ENCODE measurements around the gene CACNA1C. TPM values are rescaled to one million over a fixed set of nuclear protein-coding genes. Genes with fewer than 3 reads are reported as not detected.

CACNA1C gene
- polyA plus RNA-seq, 1 donor from 2014 or later: 0.06 TPM

DNA sequence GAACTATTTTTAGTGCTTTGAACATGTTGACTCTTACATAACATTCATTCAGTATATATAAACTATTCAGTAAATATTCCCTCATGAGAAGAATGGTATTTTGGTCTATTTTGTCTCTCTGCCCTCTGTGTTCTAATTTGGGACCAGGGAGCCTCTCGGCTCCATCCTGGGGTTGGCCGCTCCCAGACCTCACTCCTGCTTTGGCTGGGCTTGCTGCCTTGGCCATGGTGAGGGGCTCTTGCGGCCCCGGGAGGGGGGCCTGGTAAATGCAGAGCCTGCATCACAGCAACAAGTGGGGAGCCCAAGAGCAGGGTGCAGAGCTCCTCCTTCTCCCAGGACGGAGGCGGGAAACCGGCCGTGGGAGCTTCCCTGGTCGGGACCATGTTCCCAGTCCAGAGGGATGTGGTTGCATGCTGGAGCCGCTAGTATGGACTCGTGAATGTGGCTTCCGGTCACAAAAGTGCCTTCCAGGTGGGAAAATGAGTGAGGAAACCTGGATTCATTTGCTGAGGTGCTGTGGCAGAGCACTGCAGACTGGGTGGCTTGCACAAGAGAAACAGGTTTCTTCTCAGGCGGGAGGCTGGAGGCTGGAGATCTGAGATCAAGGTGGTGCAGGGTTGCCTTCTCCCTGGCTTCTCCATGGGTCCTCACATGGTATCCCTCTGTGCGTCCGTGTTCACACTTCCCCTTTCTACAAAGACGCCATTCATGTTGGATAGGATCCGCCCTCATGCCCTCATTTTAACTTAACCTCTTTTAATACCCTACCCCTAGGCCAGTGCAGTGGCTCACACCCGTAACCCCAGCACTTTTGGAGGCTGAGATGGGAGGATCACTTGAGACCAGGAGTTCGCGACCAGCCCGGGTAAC is 250.2 kb downstream of the CACNA1C start:
- H3K4me1 Mint-ChIP-seq: peaks cover 0 to 6% (median 0%) of the 10 kb centered on the region in 3 donors
- H3K4me3 Mint-ChIP-seq: no peak overlapping the region
- H3K27ac Mint-ChIP-seq: no peak overlapping the region
- no peaks in the 10 kb centered on the region for H3K36me3 Mint-ChIP-seq
- no peaks in the 10 kb centered on the region for H3K9me3 Mint-ChIP-seq
- H3K27me3 Mint-ChIP-seq: peaks cover 1% of the 10 kb centered on the region

GRCh38 chr12:2304223-2304622 is 251.4 kb downstream of the CACNA1C start:
- Mint-ChIP-seq H3K36me3 (no peaks in the 10 kb centered on the region), H3K9me3 (peaks cover 0 to 9% (median 0%) of the 10 kb centered on the region in 3 donors), H3K4me1 (no peaks in the 10 kb centered on the region), H3K4me3 (no peak overlapping the region), H3K27ac (no peak overlapping the region), H3K27me3 (no peaks in the 10 kb centered on the region)

DNA sequence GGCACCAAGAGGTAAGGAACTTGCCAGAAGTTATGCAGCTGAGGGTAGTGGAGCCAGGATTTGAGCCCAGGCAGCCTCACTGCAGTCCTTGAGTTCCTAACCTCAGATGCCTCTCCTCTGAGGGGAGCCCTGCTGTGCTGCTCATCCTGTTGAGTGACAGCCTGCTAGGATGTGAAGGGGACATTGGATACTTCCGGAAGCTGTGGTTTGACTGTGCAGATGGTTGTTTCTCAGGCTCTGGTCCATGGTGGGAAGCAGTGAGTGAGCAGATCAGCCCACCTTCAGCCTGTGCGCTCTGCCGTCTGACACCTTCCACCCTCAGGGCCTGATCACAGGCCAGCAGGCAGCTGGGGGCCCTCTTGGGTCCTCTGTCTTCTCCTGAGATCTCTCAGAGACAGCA is 253.2 kb downstream of the CACNA1C start:
- H3K4me1 Mint-ChIP-seq: no peaks in the 10 kb centered on the region
- H3K27ac Mint-ChIP-seq: no peak overlapping the region
- H3K27me3 Mint-ChIP-seq: no peaks in the 10 kb centered on the region
- peaks cover 0 to 9% (median 0%) of the 10 kb centered on the region in 3 donors for H3K9me3 Mint-ChIP-seq
- H3K36me3 Mint-ChIP-seq: no peaks in the 10 kb centered on the region
- no peak overlapping the region for H3K4me3 Mint-ChIP-seq

GRCh38 chr12:2306735-2307134 is 253.9 kb downstream of the CACNA1C start:
- H3K9me3 Mint-ChIP-seq: peaks cover 0 to 9% (median 0%) of the 10 kb centered on the region in 3 donors
- no peaks in the 10 kb centered on the region for H3K36me3 Mint-ChIP-seq
- no peak overlapping the region for H3K4me3 Mint-ChIP-seq
- H3K27ac Mint-ChIP-seq: no peak overlapping the region
- H3K27me3 Mint-ChIP-seq: no peaks in the 10 kb centered on the region
- no peaks in the 10 kb centered on the region for H3K4me1 Mint-ChIP-seq

DNA sequence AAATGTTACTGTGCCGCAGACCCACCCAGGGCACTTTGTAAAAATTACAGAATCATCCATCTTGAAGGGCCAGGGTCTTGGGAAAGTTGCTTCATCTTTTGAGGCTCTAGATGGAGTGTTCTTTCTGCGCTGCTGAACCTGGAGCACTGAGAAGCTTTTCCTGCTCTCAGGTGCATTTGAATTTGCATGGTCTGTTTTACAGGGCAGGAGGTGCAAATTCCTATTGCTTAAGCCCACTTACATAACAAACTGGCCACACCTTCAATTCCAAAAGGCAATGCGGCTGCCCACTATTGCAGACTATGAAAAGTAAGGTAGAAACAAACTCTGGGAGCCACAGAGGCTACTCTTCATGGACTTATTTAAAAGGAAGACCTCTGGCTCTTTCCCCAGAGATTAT is 254.8 kb downstream of the CACNA1C start:
- Mint-ChIP-seq H3K27me3 (peaks cover 3% of the 10 kb centered on the region), H3K4me3 (no peak overlapping the region), H3K27ac (no peak overlapping the region), H3K4me1 (no peaks in the 10 kb centered on the region), H3K9me3 (peaks cover 0 to 9% (median 0%) of the 10 kb centered on the region in 3 donors), H3K36me3 (no peaks in the 10 kb centered on the region)

- peaks cover 0 to 12% (median 2%) of the 10 kb centered on the region in 3 donors for H3K9me3 Mint-ChIP-seq
- no peak overlapping the region for H3K27ac Mint-ChIP-seq
- no peak overlapping the region for H3K4me3 Mint-ChIP-seq
- H3K4me1 Mint-ChIP-seq: no peaks in the 10 kb centered on the region
- peaks cover 2% of the 10 kb centered on the region for H3K36me3 Mint-ChIP-seq
- H3K27me3 Mint-ChIP-seq: peaks cover 4% of the 10 kb centered on the region
Measured at GRCh38 chr12:2309647-2310046, 256.9 kb downstream of the CACNA1C start.

DNA sequence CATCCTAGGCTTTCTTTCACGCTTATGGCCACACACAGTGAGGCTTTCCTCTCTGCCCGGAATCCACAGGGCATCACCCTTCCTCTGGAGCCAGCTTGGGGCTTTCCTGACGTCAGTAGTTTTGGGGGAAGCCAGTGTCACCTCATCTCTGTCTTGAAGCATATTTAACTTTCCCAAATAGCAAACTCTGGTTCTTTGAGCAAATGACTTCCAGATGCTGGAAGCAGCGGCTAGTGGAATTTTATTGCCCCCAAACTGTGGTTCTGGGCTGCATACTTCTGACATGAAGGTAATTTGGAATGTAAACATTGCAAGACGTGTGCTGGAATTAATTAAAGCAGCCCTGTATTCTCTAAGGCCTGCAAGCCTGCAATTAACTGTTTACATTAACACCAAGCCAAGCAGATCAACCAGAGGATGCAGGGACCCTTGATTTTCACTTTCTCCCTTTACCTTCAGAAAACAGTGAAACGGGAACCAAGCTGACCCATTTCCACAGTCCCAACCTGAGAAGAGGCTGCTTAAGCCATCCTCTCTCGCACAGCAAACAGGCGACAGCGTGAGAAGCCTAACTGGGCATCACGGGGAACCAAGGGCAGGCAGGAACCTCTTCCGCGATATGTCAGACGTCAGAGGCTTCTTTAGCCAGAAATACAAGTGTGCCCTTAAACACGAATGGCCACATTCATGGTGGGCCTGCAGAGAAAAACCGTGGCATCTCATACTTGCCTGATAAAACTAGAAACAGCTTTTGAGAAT is 258.4 kb downstream of the CACNA1C start:
- Mint-ChIP-seq H3K27ac (no peak overlapping the region), H3K9me3 (peaks cover 0 to 13% (median 2%) of the 10 kb centered on the region in 3 donors), H3K4me1 (no peaks in the 10 kb centered on the region), H3K36me3 (peaks cover 2% of the 10 kb centered on the region), H3K4me3 (no peak overlapping the region), H3K27me3 (peaks cover 4% of the 10 kb centered on the region)

- Mint-ChIP-seq H3K27me3 (peaks cover 6% of the 10 kb centered on the region), H3K9me3 (peaks cover 0 to 13% (median 2%) of the 10 kb centered on the region in 3 donors), H3K4me3 (no peak overlapping the region), H3K27ac (no peak overlapping the region), H3K4me1 (no peaks in the 10 kb centered on the region), H3K36me3 (peaks cover 2% of the 10 kb centered on the region)
Measured at GRCh38 chr12:2312175-2312574, 259.4 kb downstream of the CACNA1C start.

- Mint-ChIP-seq H3K27me3 (peaks cover 8% of the 10 kb centered on the region), H3K36me3 (peaks cover 2% of the 10 kb centered on the region), H3K4me3 (no peak overlapping the region), H3K27ac (no peak overlapping the region), H3K4me1 (no peaks in the 10 kb centered on the region), H3K9me3 (peaks cover 0 to 13% (median 2%) of the 10 kb centered on the region in 3 donors)
Measured at GRCh38 chr12:2312770-2313169, 260.0 kb downstream of the CACNA1C start.

DNA sequence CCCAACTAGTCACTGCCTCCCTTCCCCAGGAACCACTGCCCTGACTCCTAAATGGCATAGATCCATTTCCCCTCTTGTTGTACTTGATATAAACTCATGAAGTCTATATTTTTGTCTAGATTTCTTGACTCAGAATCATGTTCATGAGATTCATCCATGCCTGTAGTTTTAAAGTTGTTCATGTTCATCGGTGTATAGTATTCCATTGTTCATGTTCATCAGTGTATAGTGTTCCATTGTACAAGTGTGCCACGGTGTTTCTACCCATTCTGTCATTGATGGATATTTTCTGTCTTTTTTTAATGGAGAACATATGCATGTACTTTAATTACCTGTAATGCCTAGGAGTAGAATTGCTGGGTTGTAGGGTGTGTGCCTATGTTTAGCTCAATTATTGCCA is 261.7 kb downstream of the CACNA1C start:
- Mint-ChIP-seq H3K27ac (no peak overlapping the region), H3K4me3 (no peak overlapping the region), H3K9me3 (peaks cover 0 to 4% (median 2%) of the 10 kb centered on the region in 3 donors), H3K4me1 (no peaks in the 10 kb centered on the region), H3K36me3 (peaks cover 2% of the 10 kb centered on the region), H3K27me3 (peaks cover 11% of the 10 kb centered on the region)

DNA sequence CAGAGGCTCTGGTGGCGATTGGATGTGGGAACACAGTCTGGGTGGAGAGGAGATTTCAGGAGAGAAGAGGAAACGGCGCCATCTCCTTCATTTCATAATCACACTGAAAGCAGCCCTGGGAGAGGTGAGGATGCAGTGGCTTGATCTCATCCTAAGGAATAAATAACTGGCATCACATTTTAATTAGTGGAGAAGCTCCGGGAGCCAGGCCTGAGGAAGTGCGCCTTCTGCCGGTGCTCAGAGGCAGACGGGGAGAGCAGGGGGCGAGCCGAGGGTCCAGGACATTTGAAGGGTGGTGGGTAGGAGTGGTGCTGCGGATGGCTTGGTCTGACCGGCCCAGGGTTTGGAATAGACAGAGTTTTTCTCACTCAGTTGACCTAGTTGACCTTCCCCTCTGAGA is 265.0 kb downstream of the CACNA1C start:
- H3K4me3 Mint-ChIP-seq: no peak overlapping the region
- H3K27me3 Mint-ChIP-seq: peaks cover 17% of the 10 kb centered on the region
- peaks cover 2% of the 10 kb centered on the region for H3K36me3 Mint-ChIP-seq
- no peaks in the 10 kb centered on the region for H3K4me1 Mint-ChIP-seq
- H3K9me3 Mint-ChIP-seq: peaks cover 0 to 4% (median 2%) of the 10 kb centered on the region in 3 donors
- peak overlapping the region in 1 of 3 donors; percentile 35 for H3K27ac Mint-ChIP-seq

- Mint-ChIP-seq H3K27ac (no peak overlapping the region), H3K4me3 (no peak overlapping the region), H3K27me3 (peaks cover 20% of the 10 kb centered on the region), H3K4me1 (peaks cover 0 to 2% (median 0%) of the 10 kb centered on the region in 3 donors), H3K36me3 (peaks cover 2% of the 10 kb centered on the region), H3K9me3 (peaks cover 0 to 4% (median 2%) of the 10 kb centered on the region in 3 donors)
Measured at GRCh38 chr12:2318286-2318685, 265.5 kb downstream of the CACNA1C start.

- no peak overlapping the region for H3K27ac Mint-ChIP-seq
Measured at GRCh38 chr12:2319136-2319535, 266.3 kb downstream of the CACNA1C start.

GRCh38 chr12:2319737-2320506 is 267.1 kb downstream of the CACNA1C start:
- H3K27me3 Mint-ChIP-seq: peaks cover 25% of the 10 kb centered on the region
- H3K9me3 Mint-ChIP-seq: no peaks in the 10 kb centered on the region
- no peaks in the 10 kb centered on the region for H3K36me3 Mint-ChIP-seq
- H3K27ac Mint-ChIP-seq: no peak overlapping the region
- no peak overlapping the region for H3K4me3 Mint-ChIP-seq
- peaks cover 0 to 2% (median 0%) of the 10 kb centered on the region in 3 donors for H3K4me1 Mint-ChIP-seq

More at GRCh38 chr12:2319136-2319535, 266.3 kb downstream of the CACNA1C start:
- peaks cover 0 to 2% (median 0%) of the 10 kb centered on the region in 3 donors for H3K4me1 Mint-ChIP-seq
- H3K4me3 Mint-ChIP-seq: no peak overlapping the region
- peaks cover 24% of the 10 kb centered on the region for H3K27me3 Mint-ChIP-seq
- H3K9me3 Mint-ChIP-seq: peaks cover 0 to 4% (median 2%) of the 10 kb centered on the region in 3 donors
- H3K36me3 Mint-ChIP-seq: peaks cover 2% of the 10 kb centered on the region

DNA sequence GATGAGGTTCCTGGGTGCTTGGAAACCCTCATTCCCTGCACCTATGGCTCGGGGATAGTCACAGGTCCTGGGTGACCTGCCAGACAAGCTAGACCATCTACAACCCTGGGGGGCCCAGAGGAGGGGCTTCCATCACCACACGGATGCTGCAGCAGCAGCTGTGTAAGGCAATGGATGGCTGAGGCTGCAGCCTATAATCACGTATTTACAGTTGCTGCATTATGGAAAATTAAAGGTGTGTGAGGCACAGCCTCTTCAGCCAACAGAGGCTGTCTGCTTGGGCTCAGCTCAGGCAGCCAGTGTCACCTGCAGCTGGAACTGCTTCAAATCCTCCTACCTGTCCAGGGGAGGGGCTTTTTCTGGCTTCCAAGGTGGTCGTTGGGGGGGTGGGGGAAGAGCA is 268.1 kb downstream of the CACNA1C start:
- Mint-ChIP-seq H3K36me3 (no peaks in the 10 kb centered on the region), H3K27ac (no peak overlapping the region), H3K4me1 (peaks cover 0 to 2% (median 0%) of the 10 kb centered on the region in 3 donors), H3K9me3 (no peaks in the 10 kb centered on the region), H3K4me3 (no peak overlapping the region), H3K27me3 (peaks cover 31% of the 10 kb centered on the region)
